ENCODE data around the gene WDR12. TPM values are rescaled to one million over a fixed set of nuclear protein-coding genes. Genes with fewer than 3 reads are reported as not detected.
"Not testable (repeated sequence)": the region's sequence is repeated elsewhere in the genome, so short reads cannot be mapped to it uniquely, and the experiment has no call there.

Gene WDR12
- total RNA-seq, 1 experiment from 2014 or later = 100 TPM

DNA sequence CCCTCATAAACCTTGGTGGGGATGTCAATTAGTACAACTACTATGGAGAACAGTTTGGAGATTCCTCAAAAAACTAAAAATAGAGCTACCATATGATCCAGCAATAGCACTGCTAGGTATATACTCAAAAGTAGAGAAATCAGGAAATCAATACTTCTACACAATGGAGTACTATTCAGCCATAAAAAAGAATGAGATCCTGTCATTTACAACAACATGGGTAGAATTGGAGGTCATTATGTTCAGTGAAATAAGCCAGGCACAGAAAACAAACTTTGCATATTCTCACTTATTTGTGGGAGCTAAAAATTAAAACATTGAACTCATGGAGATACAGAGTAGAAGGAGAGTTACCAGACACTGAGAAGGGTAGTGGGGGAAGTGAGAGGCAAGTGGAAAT lies 6.0 kb downstream of the WDR12 start:
- CTCF ChIA-PET; H3K27ac ChIP-seq (ENCODE audit: low read length); in situ Hi-C loops (cut with HindIII; ENCODE audit: low pct_unique_long_range_greater_than_20kb, low sequenced_read_pairs); DNase-seq (ENCODE audit: low read depth, low spot score); intact Hi-C loops (cut with micrococcal nuclease; ENCODE audit: unreplicated experiment); POLR2A ChIA-PET; H3K4me1 ChIP-seq (ENCODE audit: control insufficient read depth, insufficient read depth, low read length); H3K36me3 ChIP-seq (ENCODE audit: control insufficient read depth, insufficient read depth, low read length); ATAC-seq; H3K4me3 ChIP-seq (ENCODE audit: low read depth in 2 of 2, low read length in 2 of 2); H3K27me3 ChIP-seq (ENCODE audit: control insufficient read depth, insufficient read depth, low read length); H3K9me3 ChIP-seq (ENCODE audit: control insufficient read depth, insufficient read depth, low read depth, low read length): not testable (repeated sequence)
- BruUV-seq (replicated peaks) = TSS peak; percentile 27

DNA sequence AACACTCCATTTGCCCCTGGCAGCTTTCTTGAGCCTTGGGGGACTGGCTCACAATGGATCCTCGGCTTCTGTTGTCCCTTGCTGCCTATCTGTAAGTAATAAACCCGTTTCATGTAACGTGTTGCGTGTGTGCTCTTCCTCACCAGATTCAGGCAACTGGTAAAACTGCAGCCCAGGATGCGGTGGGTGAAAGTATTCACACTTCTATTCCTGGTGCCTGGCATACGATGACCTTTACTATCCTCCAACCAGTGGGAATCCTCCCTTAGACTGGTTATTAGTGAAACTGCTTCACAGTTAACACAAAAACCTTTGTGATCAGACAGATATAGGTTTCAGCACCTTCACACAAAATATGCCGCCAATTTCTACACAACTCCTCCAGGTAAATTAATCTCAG lies 26.3 kb downstream of the WDR12 start:
- Histone ChIP-seq H3K4me3 (ENCODE audit: low read depth in 2 of 2, low read length in 2 of 2) (no peak overlapping the region), H3K36me3 (ENCODE audit: control insufficient read depth, insufficient read depth, low read length) (0 out of 2 replicates have a peak, but pooled peaks cover 8% of the 10 kb centered on the region), H3K27ac (ENCODE audit: low read length) (no peak overlapping the region), H3K9me3 (ENCODE audit: control insufficient read depth, insufficient read depth, low read depth, low read length) (no peaks in the 10 kb centered on the region), H3K27me3 (ENCODE audit: control insufficient read depth, insufficient read depth, low read length) (no peaks in the 10 kb centered on the region), H3K4me1 (ENCODE audit: control insufficient read depth, insufficient read depth, low read length) (no peaks in the 10 kb centered on the region)
- DNase-seq (ENCODE audit: low read depth, low spot score) (no peak), ATAC-seq (no peak)
- CTCF ChIA-PET = no interaction called here
- POLR2A ChIA-PET = interaction anchor here (0.6 kb wide), 1 partner anchor 121 kb away, joined by 3 read pairs; no protein-coding TSS in a partner anchor
- TF ChIP-seq TCF7L2 (IDR thresholded peaks at IDR 0.05; ENCODE audit: low read depth, low read length) (no peak), SIN3A (IDR thresholded peaks at IDR 0.05; ENCODE audit: borderline replicate concordance, insufficient read depth, low read depth, low read length) (no peak), POLR2AphosphoS5 (IDR thresholded peaks at IDR 0.05; ENCODE audit: low read depth, low read length) (no peak)
- TF ChIP-seq, protein P1, sequence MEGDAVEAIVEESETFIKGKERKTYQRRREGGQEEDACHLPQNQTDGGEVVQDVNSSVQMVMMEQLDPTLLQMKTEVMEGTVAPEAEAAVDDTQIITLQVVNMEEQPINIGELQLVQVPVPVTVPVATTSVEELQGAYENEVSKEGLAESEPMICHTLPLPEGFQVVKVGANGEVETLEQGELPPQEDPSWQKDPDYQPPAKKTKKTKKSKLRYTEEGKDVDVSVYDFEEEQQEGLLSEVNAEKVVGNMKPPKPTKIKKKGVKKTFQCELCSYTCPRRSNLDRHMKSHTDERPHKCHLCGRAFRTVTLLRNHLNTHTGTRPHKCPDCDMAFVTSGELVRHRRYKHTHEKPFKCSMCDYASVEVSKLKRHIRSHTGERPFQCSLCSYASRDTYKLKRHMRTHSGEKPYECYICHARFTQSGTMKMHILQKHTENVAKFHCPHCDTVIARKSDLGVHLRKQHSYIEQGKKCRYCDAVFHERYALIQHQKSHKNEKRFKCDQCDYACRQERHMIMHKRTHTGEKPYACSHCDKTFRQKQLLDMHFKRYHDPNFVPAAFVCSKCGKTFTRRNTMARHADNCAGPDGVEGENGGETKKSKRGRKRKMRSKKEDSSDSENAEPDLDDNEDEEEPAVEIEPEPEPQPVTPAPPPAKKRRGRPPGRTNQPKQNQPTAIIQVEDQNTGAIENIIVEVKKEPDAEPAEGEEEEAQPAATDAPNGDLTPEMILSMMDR (IDR thresholded peaks at IDR 0.05) = no peak
- TF ChIP-seq, protein P2, sequence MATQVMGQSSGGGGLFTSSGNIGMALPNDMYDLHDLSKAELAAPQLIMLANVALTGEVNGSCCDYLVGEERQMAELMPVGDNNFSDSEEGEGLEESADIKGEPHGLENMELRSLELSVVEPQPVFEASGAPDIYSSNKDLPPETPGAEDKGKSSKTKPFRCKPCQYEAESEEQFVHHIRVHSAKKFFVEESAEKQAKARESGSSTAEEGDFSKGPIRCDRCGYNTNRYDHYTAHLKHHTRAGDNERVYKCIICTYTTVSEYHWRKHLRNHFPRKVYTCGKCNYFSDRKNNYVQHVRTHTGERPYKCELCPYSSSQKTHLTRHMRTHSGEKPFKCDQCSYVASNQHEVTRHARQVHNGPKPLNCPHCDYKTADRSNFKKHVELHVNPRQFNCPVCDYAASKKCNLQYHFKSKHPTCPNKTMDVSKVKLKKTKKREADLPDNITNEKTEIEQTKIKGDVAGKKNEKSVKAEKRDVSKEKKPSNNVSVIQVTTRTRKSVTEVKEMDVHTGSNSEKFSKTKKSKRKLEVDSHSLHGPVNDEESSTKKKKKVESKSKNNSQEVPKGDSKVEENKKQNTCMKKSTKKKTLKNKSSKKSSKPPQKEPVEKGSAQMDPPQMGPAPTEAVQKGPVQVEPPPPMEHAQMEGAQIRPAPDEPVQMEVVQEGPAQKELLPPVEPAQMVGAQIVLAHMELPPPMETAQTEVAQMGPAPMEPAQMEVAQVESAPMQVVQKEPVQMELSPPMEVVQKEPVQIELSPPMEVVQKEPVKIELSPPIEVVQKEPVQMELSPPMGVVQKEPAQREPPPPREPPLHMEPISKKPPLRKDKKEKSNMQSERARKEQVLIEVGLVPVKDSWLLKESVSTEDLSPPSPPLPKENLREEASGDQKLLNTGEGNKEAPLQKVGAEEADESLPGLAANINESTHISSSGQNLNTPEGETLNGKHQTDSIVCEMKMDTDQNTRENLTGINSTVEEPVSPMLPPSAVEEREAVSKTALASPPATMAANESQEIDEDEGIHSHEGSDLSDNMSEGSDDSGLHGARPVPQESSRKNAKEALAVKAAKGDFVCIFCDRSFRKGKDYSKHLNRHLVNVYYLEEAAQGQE (IDR thresholded peaks at IDR 0.05; ENCODE audit: insufficient read depth in 1 of 2, low read depth in 2 of 2, low read length in 1 of 2) = no peak
- in situ Hi-C loops (cut with HindIII; ENCODE audit: low pct_unique_long_range_greater_than_20kb, low sequenced_read_pairs) = no loop called here
- intact Hi-C loops (cut with micrococcal nuclease; ENCODE audit: unreplicated experiment) = no loop called here
- no TSS peak for BruUV-seq (replicated peaks)

DNA sequence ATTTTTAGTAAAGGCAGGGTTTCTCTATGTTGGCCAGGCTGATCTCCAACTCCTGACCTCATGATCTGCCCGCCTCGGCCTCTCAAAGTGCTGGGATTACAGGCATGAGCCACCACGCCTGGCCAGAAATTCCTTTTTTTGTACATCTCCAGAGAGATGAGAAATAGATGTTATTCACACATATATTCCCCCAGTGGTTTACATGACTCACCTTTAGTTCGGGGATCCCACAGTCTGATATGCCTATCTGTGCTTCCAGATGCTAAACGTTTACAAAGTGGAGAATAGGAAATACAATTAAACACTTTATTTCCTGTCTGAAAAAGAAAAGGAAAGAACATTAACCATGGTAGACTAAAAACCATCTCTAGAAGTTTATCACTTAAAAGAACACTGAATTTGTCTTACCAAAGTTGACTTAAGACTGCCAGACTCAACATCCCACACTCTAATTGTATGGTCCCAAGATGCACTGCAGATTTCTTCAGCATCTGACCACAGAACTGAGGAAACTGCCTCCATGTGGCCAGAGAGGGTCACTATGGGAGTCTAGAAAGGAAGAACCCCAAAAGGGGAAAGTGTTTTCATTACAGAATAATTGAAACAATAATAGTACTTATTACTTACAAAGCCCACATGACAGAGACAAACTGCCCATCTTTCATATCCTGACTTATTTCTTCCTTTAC lies 27.3 kb downstream of the WDR12 start:
- in situ Hi-C loops (cut with HindIII; ENCODE audit: low pct_unique_long_range_greater_than_20kb, low sequenced_read_pairs) = no loop called here

More for the DNA sequence above, 27.3 kb downstream of the WDR12 start:
- ChIA-PET CTCF (no interaction called here), POLR2A (no interaction called here)
- Histone ChIP-seq H3K4me1 (ENCODE audit: control insufficient read depth, insufficient read depth, low read length) (no peaks in the 10 kb centered on the region), H3K4me3 (ENCODE audit: low read depth in 2 of 2, low read length in 2 of 2) (no peak overlapping the region), H3K36me3 (ENCODE audit: control insufficient read depth, insufficient read depth, low read length) (0 out of 2 replicates have a peak, but pooled peaks cover 8% of the 10 kb centered on the region), H3K27me3 (ENCODE audit: control insufficient read depth, insufficient read depth, low read length) (no peaks in the 10 kb centered on the region), H3K27ac (ENCODE audit: low read length) (no peak overlapping the region), H3K9me3 (ENCODE audit: control insufficient read depth, insufficient read depth, low read depth, low read length) (no peaks in the 10 kb centered on the region)
- ATAC-seq (no peak), DNase-seq (ENCODE audit: low read depth, low spot score) (no peak)
- TF ChIP-seq, protein P1 (IDR thresholded peaks at IDR 0.05) = no peak
- TF ChIP-seq SIN3A (IDR thresholded peaks at IDR 0.05; ENCODE audit: borderline replicate concordance, insufficient read depth, low read depth, low read length) (no peak), TCF7L2 (IDR thresholded peaks at IDR 0.05; ENCODE audit: low read depth, low read length) (no peak), POLR2AphosphoS5 (IDR thresholded peaks at IDR 0.05; ENCODE audit: low read depth, low read length) (no peak)
- TF ChIP-seq, protein P2 (IDR thresholded peaks at IDR 0.05; ENCODE audit: insufficient read depth in 1 of 2, low read depth in 2 of 2, low read length in 1 of 2) = no peak
- BruUV-seq (replicated peaks) = TSS peak; percentile 40
- intact Hi-C loops (cut with micrococcal nuclease; ENCODE audit: unreplicated experiment) = no loop called here
